SU-DHL-6 (cell line): ENCODE measurements around the gene SIGLEC12.
"Not testable (repeated sequence)": the region's sequence is repeated elsewhere in the genome, so short reads cannot be mapped to it uniquely, and the experiment has no call there.

Experiments used
- H2AFZ ChIP-seq: fragments of 200-600 bp; sonication (generic); 2 replicates; pipeline ENCODE4 v1.6.1; 2014; ENCODE audit warnings: low read depth, mild to moderate bottlenecking, moderate library complexity, mixed read lengths, antibody characterized with exemption, low read length; ENCODE audit not compliant: severe bottlenecking
- H3F3A ChIP-seq: fragments of 200-600 bp; shearing (Covaris generic); 2 replicates; pipeline ENCODE4 v1.6.0; 2016; ENCODE audit warnings: antibody characterized with exemption, mild to moderate bottlenecking; ENCODE audit not compliant: insufficient read depth
- H3K27ac ChIP-seq: fragments of 200-600 bp; sonication (generic); 2 replicates; pipeline ENCODE4 v1.5.1; 2016; ENCODE audit warnings: low read depth, mild to moderate bottlenecking, low read length, moderate library complexity, mixed read lengths
- H3K27me3 ChIP-seq: fragments of 200-600 bp; sonication (generic), shearing (Covaris generic); 2 replicates; pipeline ENCODE4 v1.6.0; 2014; ENCODE audit warnings: mild to moderate bottlenecking, low read length
- H3K36me3 ChIP-seq: fragments of 200-600 bp; sonication (generic); 2 replicates; pipeline ENCODE4 v1.6.1; 2014; ENCODE audit warnings: mild to moderate bottlenecking, low read length, mixed read lengths
- H3K4me2 ChIP-seq: fragments of 300-600, 200-600 bp; shearing (Covaris generic), sonication (generic); 2 replicates; pipeline ENCODE4 v1.6.0; 2014; ENCODE audit warnings: low read length, low read depth, mild to moderate bottlenecking; ENCODE audit not compliant: poor library complexity, severe bottlenecking
- H3K4me3 ChIP-seq: fragments of 200-600 bp; sonication (generic); 2 replicates; pipeline ENCODE4 v1.5.1; 2014; ENCODE audit warnings: antibody characterized with exemption, low read length, mild to moderate bottlenecking, mixed read lengths; ENCODE audit not compliant: insufficient read depth, poor library complexity, severe bottlenecking
- H3K79me2 ChIP-seq: fragments of 200-600 bp; sonication (generic); 2 replicates; pipeline ENCODE4 v1.6.1; 2014; ENCODE audit warnings: mild to moderate bottlenecking, low read length, moderate library complexity; ENCODE audit not compliant: insufficient read depth
- H3K9ac ChIP-seq: fragments of 200-600 bp; sonication (generic); 2 replicates; pipeline ENCODE4 v1.7.0; 2014; ENCODE audit warnings: mild to moderate bottlenecking, low read length
- H3K9me2 ChIP-seq: fragments of 200-600 bp; sonication (generic); replicated peaks from 2 replicates; pipeline ENCODE4 v1.6.1; 2014; ENCODE audit warnings: low read length; ENCODE audit not compliant: insufficient read depth
- H3K9me3 ChIP-seq: fragments of 200-600 bp; sonication (generic); 2 replicates; pipeline ENCODE4 v1.6.1; 2014; ENCODE audit warnings: low read length, mixed read lengths; ENCODE audit not compliant: insufficient read depth
- H4K20me1 ChIP-seq: fragments of 200-600 bp; sonication (generic); 2 replicates; pipeline ENCODE4 v1.6.1; 2014; ENCODE audit warnings: low read depth, mild to moderate bottlenecking, antibody characterized with exemption, low read length, moderate library complexity, mixed read lengths
- CTCF ChIP-seq: fragments of 200-600 bp; sonication (generic); IDR thresholded peaks from one replicate; pipeline ENCODE4 v1.5.1; 2017; ENCODE audit warnings: antibody characterized with exemption, mild to moderate bottlenecking, low read length, moderate library complexity; ENCODE audit not compliant: insufficient read depth, poor library complexity, severe bottlenecking
- EZH2phosphoT487 ChIP-seq: fragments of 200-600 bp; sonication (generic), shearing (Covaris generic); conservative IDR thresholded peaks from 2 replicates; pipeline ENCODE4 v1.6.1; 2018; ENCODE audit warnings: mild to moderate bottlenecking, antibody characterized with exemption, low read length, moderate library complexity, mixed read lengths

SIGLEC12 gene

GRCh38 chr19:51466723-51467122 is 34.9 kb downstream of the SIGLEC12 start:
- no peaks in the 10 kb centered on the region for H3K9me2 ChIP-seq
- H3K9me3 ChIP-seq, result no peaks in the 10 kb centered on the region
- no peak overlapping the region for H2AFZ ChIP-seq
- H3K27me3 ChIP-seq, result no peaks in the 10 kb centered on the region
- H4K20me1 ChIP-seq, result no peaks in the 10 kb centered on the region
- H3K9ac ChIP-seq, result no peak overlapping the region
- H3F3A ChIP-seq, result no peaks in the 10 kb centered on the region
- no peak overlapping the region for H3K4me3 ChIP-seq
- H3K36me3 ChIP-seq, result no peaks in the 10 kb centered on the region
- H3K79me2 ChIP-seq, result no peaks in the 10 kb centered on the region
- no peak for TF ChIP-seq CTCF
- TF ChIP-seq EZH2phosphoT487, result no peak
- H3K27ac ChIP-seq, result no peak overlapping the region
- H3K4me2 ChIP-seq, result no peak overlapping the region

GRCh38 chr19:51463976-51464581 is 37.5 kb downstream of the SIGLEC12 start:
- H2AFZ ChIP-seq, H3K27me3 ChIP-seq, H3K36me3 ChIP-seq, H3K27ac ChIP-seq, H3K9me2 ChIP-seq, H3K4me3 ChIP-seq, H3K9me3 ChIP-seq, H3K4me2 ChIP-seq, H3K79me2 ChIP-seq, H3F3A ChIP-seq, H4K20me1 ChIP-seq, H3K9ac ChIP-seq: not testable (repeated sequence)

GRCh38 chr19:51462681-51463080 is 38.9 kb downstream of the SIGLEC12 start:
- no peak for TF ChIP-seq CTCF
- TF ChIP-seq EZH2phosphoT487, result no peak
- H3K36me3 ChIP-seq, result no peaks in the 10 kb centered on the region
- no peak overlapping the region for H3K4me2 ChIP-seq
- H2AFZ ChIP-seq, result no peak overlapping the region
- no peaks in the 10 kb centered on the region for H3F3A ChIP-seq
- no peaks in the 10 kb centered on the region for H3K27me3 ChIP-seq
- no peak overlapping the region for H3K4me3 ChIP-seq
- no peaks in the 10 kb centered on the region for H3K79me2 ChIP-seq
- H3K27ac ChIP-seq, result no peak overlapping the region
- no peak overlapping the region for H3K9ac ChIP-seq
- no peaks in the 10 kb centered on the region for H3K9me3 ChIP-seq
- no peaks in the 10 kb centered on the region for H4K20me1 ChIP-seq
- no peaks in the 10 kb centered on the region for H3K9me2 ChIP-seq

GRCh38 chr19:51462276-51462675 is 39.3 kb downstream of the SIGLEC12 start:
- H3K4me2 ChIP-seq, result no peak overlapping the region
- no peaks in the 10 kb centered on the region for H3K36me3 ChIP-seq
- H3K9me3 ChIP-seq, result no peaks in the 10 kb centered on the region
- no peaks in the 10 kb centered on the region for H4K20me1 ChIP-seq
- H3K27me3 ChIP-seq, result no peaks in the 10 kb centered on the region
- no peak overlapping the region for H2AFZ ChIP-seq
- no peaks in the 10 kb centered on the region for H3K9me2 ChIP-seq
- no peaks in the 10 kb centered on the region for H3K79me2 ChIP-seq
- TF ChIP-seq CTCF (no peak), EZH2phosphoT487 (no peak)
- no peaks in the 10 kb centered on the region for H3F3A ChIP-seq
- no peak overlapping the region for H3K4me3 ChIP-seq
- H3K9ac ChIP-seq, result no peak overlapping the region
- no peak overlapping the region for H3K27ac ChIP-seq
